DND-41 (cell line): ENCODE measurements around the gene FAM169A.

Source experiments
- ATAC-seq: fragments of 200-7000 bp; cut with Tn5 transposase; 3 replicates; pipeline ENCODE4 v1.9.1; 2021; ENCODE audit warnings: low read depth; ENCODE audit not compliant: insufficient read depth
- DNase-seq: peaks from one replicate; pipeline ENCODE4 v3.0.0-alpha.2; 2020
- H2AFZ ChIP-seq: 2 replicates; pipeline ENCODE4 v1.6.0; 2012; ENCODE audit warnings: low read depth, low read length
- H3K27ac ChIP-seq: 2 replicates; pipeline ENCODE4 v1.5.1; 2012; ENCODE audit warnings: low read length, inconsistent platforms
- H3K27me3 ChIP-seq: fragments of 200-600 bp; sonication (generic); 2 replicates; pipeline ENCODE4 v1.6.0; 2012; ENCODE audit warnings: low read length, mild to moderate bottlenecking, inconsistent platforms; ENCODE audit not compliant: insufficient read depth, poor library complexity
- H3K36me3 ChIP-seq: 2 replicates; pipeline ENCODE4 v1.5.1; 2012; ENCODE audit warnings: low read length, inconsistent platforms; ENCODE audit not compliant: insufficient read depth
- H3K4me1 ChIP-seq: 2 replicates; pipeline ENCODE4 v1.5.1; 2012; ENCODE audit warnings: mild to moderate bottlenecking, low read length; ENCODE audit not compliant: insufficient read depth
- H3K4me2 ChIP-seq: 2 replicates; pipeline ENCODE4 v1.6.0; 2012; ENCODE audit warnings: mild to moderate bottlenecking, moderate library complexity, low read length, inconsistent platforms; ENCODE audit not compliant: insufficient read depth
- H3K4me3 ChIP-seq, 2 experiments: fragments of 200-600 bp in 1 of 2; shearing (Covaris generic) in 1 of 2; 2 replicates each; pipeline ENCODE4 v1.5.1; 2012 to 2016; ENCODE audit warnings: inconsistent platforms in 2 of 2, low read length in 2 of 2, mild to moderate bottlenecking in 2 of 2, low read depth in 1 of 2, moderate library complexity in 1 of 2
- H3K79me2 ChIP-seq: 2 replicates; pipeline ENCODE4 v1.6.0; 2012; ENCODE audit warnings: low read length, inconsistent platforms; ENCODE audit not compliant: insufficient read depth
- H3K9ac ChIP-seq: 2 replicates; pipeline ENCODE4 v1.6.0; 2012; ENCODE audit warnings: low read depth, mild to moderate bottlenecking, inconsistent platforms, low read length, moderate library complexity
- H3K9me3 ChIP-seq: 2 replicates; pipeline ENCODE4 v1.5.1; 2012; ENCODE audit warnings: low read length, moderate library complexity, mild to moderate bottlenecking, inconsistent platforms; ENCODE audit not compliant: insufficient read depth, severe bottlenecking
- H4K20me1 ChIP-seq: 2 replicates; pipeline ENCODE4 v1.6.0; 2012; ENCODE audit warnings: low read length; ENCODE audit not compliant: insufficient read depth
- EZH2 ChIP-seq: IDR thresholded peaks from 3 replicates; pipeline ENCODE4 v1.6.1; 2012; ENCODE audit warnings: borderline replicate concordance, low read depth, mild to moderate bottlenecking, moderate library complexity, low read length, inconsistent platforms; ENCODE audit not compliant: severe bottlenecking
- TF ChIP-seq, protein P1 (sequence below): IDR thresholded peaks from 2 replicates; pipeline ENCODE4 v1.5.1; 2012; ENCODE audit warnings: borderline replicate concordance, low read length, moderate library complexity, mild to moderate bottlenecking; ENCODE audit not compliant: poor library complexity, severe bottlenecking; ENCODE audit errors: extremely low read depth

The FAM169A gene

GRCh38 chr5:74850030-74850429 lies 16.2 kb downstream of the FAM169A start:
- TF ChIP-seq, protein P1, sequence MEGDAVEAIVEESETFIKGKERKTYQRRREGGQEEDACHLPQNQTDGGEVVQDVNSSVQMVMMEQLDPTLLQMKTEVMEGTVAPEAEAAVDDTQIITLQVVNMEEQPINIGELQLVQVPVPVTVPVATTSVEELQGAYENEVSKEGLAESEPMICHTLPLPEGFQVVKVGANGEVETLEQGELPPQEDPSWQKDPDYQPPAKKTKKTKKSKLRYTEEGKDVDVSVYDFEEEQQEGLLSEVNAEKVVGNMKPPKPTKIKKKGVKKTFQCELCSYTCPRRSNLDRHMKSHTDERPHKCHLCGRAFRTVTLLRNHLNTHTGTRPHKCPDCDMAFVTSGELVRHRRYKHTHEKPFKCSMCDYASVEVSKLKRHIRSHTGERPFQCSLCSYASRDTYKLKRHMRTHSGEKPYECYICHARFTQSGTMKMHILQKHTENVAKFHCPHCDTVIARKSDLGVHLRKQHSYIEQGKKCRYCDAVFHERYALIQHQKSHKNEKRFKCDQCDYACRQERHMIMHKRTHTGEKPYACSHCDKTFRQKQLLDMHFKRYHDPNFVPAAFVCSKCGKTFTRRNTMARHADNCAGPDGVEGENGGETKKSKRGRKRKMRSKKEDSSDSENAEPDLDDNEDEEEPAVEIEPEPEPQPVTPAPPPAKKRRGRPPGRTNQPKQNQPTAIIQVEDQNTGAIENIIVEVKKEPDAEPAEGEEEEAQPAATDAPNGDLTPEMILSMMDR, result no peak
- no peak for TF ChIP-seq EZH2
- Histone ChIP-seq H3K36me3 (no peaks in the 10 kb centered on the region), H2AFZ (no peak overlapping the region), H4K20me1 (peaks cover 4% of the 10 kb centered on the region; the same call in 1 of the 2 replicates), H3K9me3 (no peaks in the 10 kb centered on the region), H3K9ac (no peak overlapping the region), H3K27ac (no peak overlapping the region), H3K79me2 (peaks cover 34% of the 10 kb centered on the region), H3K4me3 (no peak overlapping the region), H3K4me2 (no peak overlapping the region), H3K27me3 (no peaks in the 10 kb centered on the region), H3K4me1 (no peaks in the 10 kb centered on the region)
- DNase-seq (no peak), ATAC-seq (no peak)

- H3K4me3 ChIP-seq, result no peak overlapping the region
- H3K27me3 ChIP-seq, result no peaks in the 10 kb centered on the region
- no peaks in the 10 kb centered on the region for H3K4me1 ChIP-seq
- H3K4me2 ChIP-seq, result no peak overlapping the region
- DNase-seq (no peak), ATAC-seq (no peak)
- H3K9me3 ChIP-seq, result no peaks in the 10 kb centered on the region
- no peak for TF ChIP-seq EZH2
- TF ChIP-seq, protein P1, result no peak
- H3K79me2 ChIP-seq, result peaks cover 28% of the 10 kb centered on the region
- no peak overlapping the region for H3K9ac ChIP-seq
- no peak overlapping the region for H2AFZ ChIP-seq
- H3K36me3 ChIP-seq, result no peaks in the 10 kb centered on the region
- H4K20me1 ChIP-seq, result peaks cover 4% of the 10 kb centered on the region; the same call in 1 of the 2 replicates
- no peak overlapping the region for H3K27ac ChIP-seq
Observed at GRCh38 chr5:74848553-74849025, 17.6 kb downstream of the FAM169A start.

GRCh38 chr5:74839229-74839628 lies 27.0 kb downstream of the FAM169A start:
- Histone ChIP-seq H3K4me2 (no peak overlapping the region), H3K27me3 (no peaks in the 10 kb centered on the region), H3K36me3 (peaks cover 23% of the 10 kb centered on the region), H2AFZ (no peak overlapping the region), H3K27ac (no peak overlapping the region), H3K4me1 (no peaks in the 10 kb centered on the region), H3K4me3 (no peak overlapping the region), H3K9ac (no peak overlapping the region), H3K79me2 (peaks cover 7% of the 10 kb centered on the region; the same call in 1 of the 2 replicates), H4K20me1 (no peaks in the 10 kb centered on the region; the same call in 1 of the 2 replicates), H3K9me3 (no peaks in the 10 kb centered on the region)
- ATAC-seq, result no peak
- TF ChIP-seq EZH2, result no peak
- TF ChIP-seq, protein P1, result no peak
- no peak for DNase-seq

DNA sequence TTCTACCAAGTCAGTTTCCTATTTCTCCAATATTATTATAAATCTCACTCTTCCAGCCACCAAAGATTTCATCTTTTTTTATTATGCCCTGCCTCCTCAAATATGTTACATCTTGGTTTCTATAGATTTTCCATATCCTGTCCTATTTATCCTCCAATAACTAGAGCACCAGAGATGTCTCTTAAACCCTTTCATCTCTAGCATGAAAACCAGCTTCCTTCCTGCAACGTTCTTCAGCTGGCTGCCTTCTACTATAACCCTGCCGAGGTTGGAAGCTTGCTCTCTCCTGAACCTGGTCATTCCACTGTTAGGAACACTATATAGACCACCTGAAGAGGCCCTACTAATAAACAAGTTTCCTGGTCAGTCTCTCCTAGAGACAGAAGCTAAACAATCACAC lies 27.9 kb downstream of the FAM169A start:
- no peak overlapping the region for H3K9ac ChIP-seq
- H3K4me1 ChIP-seq, result no peaks in the 10 kb centered on the region
- peak; percentile 64; the same call in 2 of the 3 replicates for ATAC-seq
- H3K27me3 ChIP-seq, result no peaks in the 10 kb centered on the region
- no peak overlapping the region for H3K27ac ChIP-seq
- no peak overlapping the region for H3K4me2 ChIP-seq
- no peak overlapping the region for H3K4me3 ChIP-seq
- no peaks in the 10 kb centered on the region for H3K9me3 ChIP-seq
- no peak for TF ChIP-seq EZH2
- TF ChIP-seq, protein P1, result no peak
- H3K79me2 ChIP-seq, result 0 out of 2 replicates have a peak, but pooled peaks cover 7% of the 10 kb centered on the region
- no peaks in the 10 kb centered on the region; the same call in 1 of the 2 replicates for H4K20me1 ChIP-seq
- H3K36me3 ChIP-seq, result peaks cover 29% of the 10 kb centered on the region
- no peak overlapping the region for H2AFZ ChIP-seq
- DNase-seq, result no peak
